DMS114 treated with DMSO at 0.1 percent for 48 hours (cell line): ENCODE measurements around the gene THUMPD3.

Experiments used
- DNase-seq: peaks from one replicate; lab custom pipeline; 2025; ENCODE audit not compliant: unreplicated experiment; lab: John Stamatoyannopoulos, UW

THUMPD3 gene, protein sequence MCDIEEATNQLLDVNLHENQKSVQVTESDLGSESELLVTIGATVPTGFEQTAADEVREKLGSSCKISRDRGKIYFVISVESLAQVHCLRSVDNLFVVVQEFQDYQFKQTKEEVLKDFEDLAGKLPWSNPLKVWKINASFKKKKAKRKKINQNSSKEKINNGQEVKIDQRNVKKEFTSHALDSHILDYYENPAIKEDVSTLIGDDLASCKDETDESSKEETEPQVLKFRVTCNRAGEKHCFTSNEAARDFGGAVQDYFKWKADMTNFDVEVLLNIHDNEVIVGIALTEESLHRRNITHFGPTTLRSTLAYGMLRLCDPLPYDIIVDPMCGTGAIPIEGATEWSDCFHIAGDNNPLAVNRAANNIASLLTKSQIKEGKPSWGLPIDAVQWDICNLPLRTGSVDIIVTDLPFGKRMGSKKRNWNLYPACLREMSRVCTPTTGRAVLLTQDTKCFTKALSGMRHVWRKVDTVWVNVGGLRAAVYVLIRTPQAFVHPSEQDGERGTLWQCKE

GRCh38 chr3:9362731-9363530 lies at the start of gene THUMPD3:
Gene THUMPD3 (plus strand): TSS chr3:9363054. CDS start chr3:9365069, 2,015 bp downstream.
- peak; percentile 82 for DNase-seq

DNA sequence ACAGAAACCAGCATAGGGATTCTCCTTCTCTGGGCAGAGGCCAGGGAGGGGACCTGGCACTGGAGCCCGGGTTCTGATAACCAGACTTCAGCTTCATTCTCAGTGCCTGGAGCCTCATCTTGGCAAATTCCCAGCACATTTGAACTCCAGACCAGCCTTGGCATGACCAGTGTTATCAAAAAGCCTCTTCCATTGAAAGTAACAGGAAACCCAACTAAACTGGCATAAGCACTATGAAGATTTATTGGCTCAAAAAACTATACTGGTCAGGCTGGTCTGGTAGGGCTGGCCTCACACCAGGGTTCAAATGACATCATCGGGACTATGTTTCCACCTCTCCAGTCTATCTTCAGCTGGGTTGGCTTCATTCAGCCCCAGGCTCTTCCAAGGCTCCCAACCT lies 48.1 kb upstream of the THUMPD3 start:
- no peak for DNase-seq

GRCh38 chr3:9316881-9317361 lies 45.9 kb upstream of the THUMPD3 start:
- DNase-seq = no peak

GRCh38 chr3:9322780-9323179 lies 40.1 kb upstream of the THUMPD3 start:
- DNase-seq = no peak

DNA sequence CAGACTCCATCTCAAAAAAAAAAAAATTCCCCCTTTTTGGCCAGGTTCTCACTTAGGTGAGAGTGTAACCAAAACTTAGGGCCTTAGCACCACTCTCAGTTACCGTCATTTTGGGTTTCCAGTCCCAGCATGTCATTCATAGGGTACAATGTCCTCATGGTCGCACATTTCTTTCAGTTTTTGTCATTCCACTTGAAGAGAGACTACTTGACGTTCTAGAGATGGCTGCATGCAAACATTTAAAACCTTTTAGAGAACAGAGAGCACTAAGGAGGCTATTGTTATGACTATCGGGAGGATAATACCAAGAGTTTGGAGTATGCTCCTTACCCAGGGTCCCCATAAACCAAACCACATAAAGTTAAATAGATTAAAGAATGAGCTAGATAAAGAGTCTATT lies 37.9 kb upstream of the THUMPD3 start:
- no peak for DNase-seq

- no peak for DNase-seq
These were observed 35.3 kb upstream of the THUMPD3 start for GRCh38 chr3:9327578-9327977.

- no peak for DNase-seq
These were observed 32.6 kb upstream of the THUMPD3 start for GRCh38 chr3:9330166-9330703.

- DNase-seq = no peak
These were observed 31.7 kb upstream of the THUMPD3 start for GRCh38 chr3:9331171-9331570.

GRCh38 chr3:9332250-9333030 lies 30.4 kb upstream of the THUMPD3 start:
- no peak for DNase-seq

DNA sequence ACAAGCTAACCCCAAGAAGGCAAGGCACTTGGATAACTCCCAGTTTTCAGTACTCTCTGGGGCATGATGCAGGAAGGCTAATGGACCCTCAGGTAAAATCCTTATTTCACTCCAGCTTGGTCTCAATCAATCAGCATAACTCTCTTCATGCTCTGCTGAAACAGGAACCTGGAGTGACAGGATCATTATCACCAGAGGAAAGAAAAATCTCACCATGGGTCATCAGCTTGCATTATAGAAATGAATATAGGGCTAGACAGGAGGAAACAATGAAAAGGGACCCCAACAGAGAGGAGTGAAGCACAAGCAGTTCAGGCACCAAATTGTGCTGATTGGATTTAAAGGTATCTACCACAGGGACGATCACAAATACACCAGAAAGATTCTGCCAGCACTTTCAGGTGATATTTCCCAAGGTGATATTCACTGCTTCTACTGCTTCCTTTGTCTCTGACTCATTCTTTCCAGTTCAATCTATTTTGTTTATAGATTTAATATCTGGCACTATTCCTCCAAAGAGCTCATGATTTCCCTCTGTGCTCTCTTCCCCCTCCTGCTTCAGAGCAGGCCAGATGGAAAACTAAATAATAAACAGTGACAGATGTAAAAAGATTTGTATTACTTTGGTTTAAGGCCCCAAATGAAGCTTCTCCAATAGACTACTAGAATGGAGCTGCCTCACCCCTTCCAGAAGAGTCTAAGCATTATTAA lies 22.9 kb upstream of the THUMPD3 start:
- no peak for DNase-seq

DNA sequence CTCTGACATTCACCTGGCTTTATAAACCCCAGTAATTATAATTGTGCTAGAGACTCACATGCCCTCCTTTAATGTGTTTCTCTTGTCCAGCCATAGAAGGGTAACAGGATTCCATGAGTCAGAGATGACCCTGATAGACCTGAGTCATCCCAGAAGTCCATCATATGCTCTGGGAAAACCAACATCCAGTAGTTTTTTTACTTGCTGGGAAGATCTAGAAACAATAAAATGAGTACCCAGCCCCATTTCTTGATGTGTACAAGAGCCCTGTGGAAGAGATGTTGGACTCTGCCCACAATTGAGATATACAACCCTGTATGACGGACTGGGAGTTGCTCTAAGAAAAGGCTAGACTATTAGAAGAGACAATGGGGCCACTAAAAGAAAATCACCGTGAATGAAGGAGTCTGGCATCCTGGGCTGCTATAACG lies 22.4 kb upstream of the THUMPD3 start:
- no peak for DNase-seq

DNA sequence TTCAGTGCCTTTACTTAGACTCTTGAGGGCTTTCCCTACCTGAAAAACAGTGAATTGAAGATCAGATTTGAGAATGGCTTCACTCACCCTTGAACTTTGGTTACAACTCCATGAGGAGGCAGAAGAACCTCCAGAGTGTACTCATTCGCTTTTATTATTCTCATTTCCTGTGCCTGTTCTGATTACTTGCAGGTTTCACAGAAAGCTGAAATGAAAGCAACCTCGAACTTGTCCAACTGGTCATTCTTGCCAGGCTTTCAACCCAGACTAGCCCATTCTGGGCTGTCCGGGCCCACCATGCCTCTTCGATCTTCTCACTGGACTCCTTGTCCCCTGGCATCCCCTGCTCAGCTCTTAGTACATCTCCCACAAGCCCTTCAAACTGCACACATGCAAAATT lies 20.2 kb upstream of the THUMPD3 start:
- DNase-seq = no peak

GRCh38 chr3:9343115-9343514 lies 19.7 kb upstream of the THUMPD3 start:
- DNase-seq = no peak

GRCh38 chr3:9345041-9345440 lies 17.8 kb upstream of the THUMPD3 start:
- DNase-seq = no peak

GRCh38 chr3:9346141-9346540 lies 16.7 kb upstream of the THUMPD3 start:
- no peak for DNase-seq

DNA sequence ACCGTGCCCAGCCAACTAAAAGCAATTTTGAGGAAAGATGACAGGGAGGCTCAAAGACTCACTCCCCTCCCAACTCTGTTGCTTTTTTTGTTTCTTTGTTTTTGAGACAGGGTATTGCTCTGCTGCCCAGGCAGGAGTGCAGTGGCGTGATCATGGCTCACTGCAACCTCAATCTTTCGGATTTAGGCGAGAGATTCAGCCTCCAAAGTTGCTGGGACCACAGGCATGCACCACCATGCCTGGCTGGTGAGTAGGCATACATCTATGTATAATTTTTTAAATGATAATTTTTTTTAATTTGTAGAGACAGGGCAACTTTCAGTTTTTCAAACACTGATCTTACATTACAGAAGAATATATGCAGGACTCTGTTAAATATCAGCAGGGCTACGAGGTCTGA lies 15.8 kb upstream of the THUMPD3 start:
- DNase-seq = no peak

GRCh38 chr3:9347887-9348286 lies 15.0 kb upstream of the THUMPD3 start:
- no peak for DNase-seq

- no peak for DNase-seq
These were observed 13.3 kb upstream of the THUMPD3 start for GRCh38 chr3:9349321-9350117.

DNA sequence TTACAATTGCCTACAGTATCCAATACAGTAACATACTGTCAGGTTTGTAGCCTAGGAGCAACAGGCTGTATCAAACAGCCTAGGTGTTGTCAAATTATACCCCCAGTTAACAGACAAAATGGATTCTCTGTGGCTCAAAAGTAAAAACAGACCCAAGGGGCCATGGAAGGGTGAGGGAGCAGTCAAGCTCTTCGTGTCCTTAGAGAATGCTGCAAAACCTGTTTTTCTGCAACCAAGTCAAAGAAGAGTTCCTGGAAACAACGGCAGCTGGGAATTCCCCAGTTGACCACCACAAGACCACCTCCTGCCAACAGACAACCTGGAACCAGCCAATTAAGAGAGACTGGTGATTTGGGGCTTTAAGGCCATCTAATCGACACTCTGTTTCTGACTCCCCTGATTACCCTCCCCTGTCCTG lies 11.1 kb upstream of the THUMPD3 start:
- DNase-seq = no peak
